HCT116 (cell line): Measurements from ENCODE around the gene GPAT2.

Experiments used
- CEBPB ChIP-seq: IDR thresholded peaks from 2 replicates; pipeline ENCODE4 v1.6.1; 2012; ENCODE audit warnings: low read depth
- EGR1 ChIP-seq: IDR thresholded peaks from 2 replicates; pipeline ENCODE4 v1.6.1; 2012; ENCODE audit warnings: low read depth
- EZH2 ChIP-seq: fragments of 200-600 bp; sonication (generic); IDR thresholded peaks from 2 replicates; pipeline ENCODE4 v1.6.1; 2017; ENCODE audit warnings: antibody characterized with exemption, mixed run types
- EZH2phosphoT487 ChIP-seq: fragments of 200-600 bp; IDR thresholded peaks from 2 replicates; pipeline ENCODE4 v1.6.1; 2018; ENCODE audit warnings: antibody characterized with exemption, borderline replicate concordance
- POLR2A ChIP-seq: IDR thresholded peaks from 2 replicates; pipeline ENCODE4 v1.7.0; 2011; ENCODE audit warnings: borderline replicate concordance; ENCODE audit not compliant: insufficient read depth, insufficient read length; ENCODE audit errors: extremely low read depth
- POLR2AphosphoS5 ChIP-seq: IDR thresholded peaks from 2 replicates; pipeline ENCODE4 v1.6.1; 2011; ENCODE audit warnings: mild to moderate bottlenecking, low read depth, low read length, moderate library complexity
- SIN3A ChIP-seq: IDR thresholded peaks from 2 replicates; pipeline ENCODE4 v1.6.1; 2012; ENCODE audit warnings: low read depth
- YY1 ChIP-seq: IDR thresholded peaks from 2 replicates; pipeline ENCODE4 v1.6.1; 2011; ENCODE audit warnings: low read length, low read depth, moderate library complexity, mild to moderate bottlenecking; ENCODE audit not compliant: insufficient replicate concordance; ENCODE audit errors: extremely low read depth
- ZNF274 ChIP-seq: fragments of 200-500 bp; sonication (Bioruptor generic); IDR thresholded peaks from 2 replicates; pipeline ENCODE4 v1.6.1; 2014; ENCODE audit warnings: mild to moderate bottlenecking, low read depth, low read length, inconsistent platforms
- TF ChIP-seq, protein P1 (sequence below), 3 experiments: fragments of 200-600 bp in 1 of 3; sonication (generic) in 1 of 3; IDR thresholded peaks in 2 of 3; conservative IDR thresholded peaks in 1 of 3; 2 replicates each; pipeline ENCODE4 v1.5.1; 2012 to 2017; ENCODE audit warnings: low read depth in 2 of 3, low read length in 2 of 3, antibody characterized with exemption in 1 of 3, borderline replicate concordance in 1 of 3, control low read depth in 1 of 3, mild to moderate bottlenecking in 1 of 3, mixed read lengths in 1 of 3, mixed run types in 1 of 3, moderate library complexity in 1 of 3; ENCODE audit not compliant: insufficient read depth in 1 of 3
- TF ChIP-seq, protein P2 (sequence below): IDR thresholded peaks from 2 replicates; pipeline ENCODE4 v1.6.1; 2012; ENCODE audit warnings: low read depth
- TF ChIP-seq, protein P3 (sequence below): IDR thresholded peaks from 2 replicates; pipeline ENCODE4 v1.6.1; 2012

DNA sequence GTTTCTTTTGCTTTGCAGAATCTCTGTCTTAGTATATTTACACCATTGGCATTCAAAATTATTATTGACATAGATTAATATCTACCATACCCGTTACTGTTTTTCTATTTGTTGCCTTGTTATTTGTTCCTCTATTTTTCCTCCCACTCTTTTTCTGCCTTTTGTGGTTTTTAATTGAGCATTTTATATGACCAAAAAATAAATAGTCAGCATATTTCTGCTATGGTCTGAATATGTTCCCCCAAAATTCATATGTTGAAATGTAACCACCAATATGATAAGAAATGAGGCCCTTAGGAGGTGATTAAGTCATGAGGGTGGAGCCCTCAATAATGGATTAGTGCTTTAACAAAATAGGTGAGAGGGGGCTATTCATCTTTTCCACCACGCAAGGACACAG lies 46.3 kb upstream of the GPAT2 start:
- no peak for TF ChIP-seq POLR2A
- TF ChIP-seq, protein P1, sequence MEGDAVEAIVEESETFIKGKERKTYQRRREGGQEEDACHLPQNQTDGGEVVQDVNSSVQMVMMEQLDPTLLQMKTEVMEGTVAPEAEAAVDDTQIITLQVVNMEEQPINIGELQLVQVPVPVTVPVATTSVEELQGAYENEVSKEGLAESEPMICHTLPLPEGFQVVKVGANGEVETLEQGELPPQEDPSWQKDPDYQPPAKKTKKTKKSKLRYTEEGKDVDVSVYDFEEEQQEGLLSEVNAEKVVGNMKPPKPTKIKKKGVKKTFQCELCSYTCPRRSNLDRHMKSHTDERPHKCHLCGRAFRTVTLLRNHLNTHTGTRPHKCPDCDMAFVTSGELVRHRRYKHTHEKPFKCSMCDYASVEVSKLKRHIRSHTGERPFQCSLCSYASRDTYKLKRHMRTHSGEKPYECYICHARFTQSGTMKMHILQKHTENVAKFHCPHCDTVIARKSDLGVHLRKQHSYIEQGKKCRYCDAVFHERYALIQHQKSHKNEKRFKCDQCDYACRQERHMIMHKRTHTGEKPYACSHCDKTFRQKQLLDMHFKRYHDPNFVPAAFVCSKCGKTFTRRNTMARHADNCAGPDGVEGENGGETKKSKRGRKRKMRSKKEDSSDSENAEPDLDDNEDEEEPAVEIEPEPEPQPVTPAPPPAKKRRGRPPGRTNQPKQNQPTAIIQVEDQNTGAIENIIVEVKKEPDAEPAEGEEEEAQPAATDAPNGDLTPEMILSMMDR (IDR thresholded peaks at IDR 0.05 in 2 of 3, conservative IDR thresholded peaks at IDR 0.05 in 1 of 3; ENCODE audit: borderline replicate concordance in 1 of 3, insufficient read depth in 1 of 3, low read depth in 2 of 3, low read length in 2 of 3) = no peak
- no peak for TF ChIP-seq EZH2
- TF ChIP-seq YY1 = no peak
- no peak for TF ChIP-seq ZNF274
- TF ChIP-seq, protein P2, sequence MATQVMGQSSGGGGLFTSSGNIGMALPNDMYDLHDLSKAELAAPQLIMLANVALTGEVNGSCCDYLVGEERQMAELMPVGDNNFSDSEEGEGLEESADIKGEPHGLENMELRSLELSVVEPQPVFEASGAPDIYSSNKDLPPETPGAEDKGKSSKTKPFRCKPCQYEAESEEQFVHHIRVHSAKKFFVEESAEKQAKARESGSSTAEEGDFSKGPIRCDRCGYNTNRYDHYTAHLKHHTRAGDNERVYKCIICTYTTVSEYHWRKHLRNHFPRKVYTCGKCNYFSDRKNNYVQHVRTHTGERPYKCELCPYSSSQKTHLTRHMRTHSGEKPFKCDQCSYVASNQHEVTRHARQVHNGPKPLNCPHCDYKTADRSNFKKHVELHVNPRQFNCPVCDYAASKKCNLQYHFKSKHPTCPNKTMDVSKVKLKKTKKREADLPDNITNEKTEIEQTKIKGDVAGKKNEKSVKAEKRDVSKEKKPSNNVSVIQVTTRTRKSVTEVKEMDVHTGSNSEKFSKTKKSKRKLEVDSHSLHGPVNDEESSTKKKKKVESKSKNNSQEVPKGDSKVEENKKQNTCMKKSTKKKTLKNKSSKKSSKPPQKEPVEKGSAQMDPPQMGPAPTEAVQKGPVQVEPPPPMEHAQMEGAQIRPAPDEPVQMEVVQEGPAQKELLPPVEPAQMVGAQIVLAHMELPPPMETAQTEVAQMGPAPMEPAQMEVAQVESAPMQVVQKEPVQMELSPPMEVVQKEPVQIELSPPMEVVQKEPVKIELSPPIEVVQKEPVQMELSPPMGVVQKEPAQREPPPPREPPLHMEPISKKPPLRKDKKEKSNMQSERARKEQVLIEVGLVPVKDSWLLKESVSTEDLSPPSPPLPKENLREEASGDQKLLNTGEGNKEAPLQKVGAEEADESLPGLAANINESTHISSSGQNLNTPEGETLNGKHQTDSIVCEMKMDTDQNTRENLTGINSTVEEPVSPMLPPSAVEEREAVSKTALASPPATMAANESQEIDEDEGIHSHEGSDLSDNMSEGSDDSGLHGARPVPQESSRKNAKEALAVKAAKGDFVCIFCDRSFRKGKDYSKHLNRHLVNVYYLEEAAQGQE = no peak
- no peak for TF ChIP-seq POLR2AphosphoS5
- no peak for TF ChIP-seq CEBPB
- TF ChIP-seq, protein P3, sequence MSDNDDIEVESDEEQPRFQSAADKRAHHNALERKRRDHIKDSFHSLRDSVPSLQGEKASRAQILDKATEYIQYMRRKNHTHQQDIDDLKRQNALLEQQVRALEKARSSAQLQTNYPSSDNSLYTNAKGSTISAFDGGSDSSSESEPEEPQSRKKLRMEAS = no peak
- no peak for TF ChIP-seq EGR1
- no peak for TF ChIP-seq EZH2phosphoT487
- no peak for TF ChIP-seq SIN3A
